Ovary (tissue), 9 donors: ENCODE measurements around the gene NFE2L3. TPM values are rescaled to one million over a fixed set of nuclear protein-coding genes. Genes with fewer than 3 reads are reported as not detected.
"Not testable (repeated sequence)": the region's sequence is repeated elsewhere in the genome, so short reads cannot be mapped to it uniquely, and the experiment has no call there.

Experiments used
- DNase-seq, 5 donors: peaks; one replicate each; pipeline ENCODE4 v3.0.0-alpha.2; 2019 to 2020
- H3K27ac ChIP-seq, 2 donors: fragments of 200-600 bp; one replicate each; pipeline versions ENCODE4 v1.5.1 to v1.8.0; 2019 to 2022
- H3K27me3 ChIP-seq: fragments of 200-600 bp; one replicate; pipeline ENCODE4 v1.8.0; 2022
- H3K36me3 ChIP-seq: fragments of 200-600 bp; sonication (generic); one replicate; pipeline ENCODE4 v1.5.1; 2019
- H3K4me1 ChIP-seq: one replicate; pipeline ENCODE4 v1.8.1; 2013; ENCODE audit warnings: mild to moderate bottlenecking, moderate library complexity; ENCODE audit not compliant: insufficient read depth
- H3K4me3 ChIP-seq: fragments of 200-600 bp; sonication (generic); one replicate; pipeline ENCODE4 v1.5.1; 2017
- H3K9me3 ChIP-seq, 2 donors: fragments of 200-600 bp in 1 of 2; sonication (generic) in 1 of 2; one replicate each; pipeline versions ENCODE4 v1.5.1 to v1.8.1; 2013 to 2019; ENCODE audit warnings: mild to moderate bottlenecking in 1 of 2, moderate library complexity in 1 of 2
- EP300 ChIP-seq: sonication (generic); formaldehyde crosslinking; IDR thresholded peaks from one replicate; pipeline ENCODE4 v1.6.1; 2017; ENCODE audit warnings: antibody characterized with exemption
- POLR2A ChIP-seq: fragments of 450-650 bp; IDR thresholded peaks from one replicate; pipeline ENCODE4 v1.6.1; 2017; ENCODE audit warnings: antibody characterized with exemption, mild to moderate bottlenecking, moderate library complexity
- WGBS, 3 donors: extraction: QIAGEN DNeasy Blood & Tissue Kit in 1 of 3; methylation state at CpG; one replicate each; pipeline versions ENCODE4 v1.1.5 to v1.1.7; 2013 to 2017; 5-methylcytosine and 5-hydroxymethylcytosine counted together
- intact Hi-C, 4 donors: fragments of 100-400 bp; cut with DNase I; formaldehyde crosslinking; loops; one replicate each; pipeline versions ENCODE4 v1.11.0 to v1.15.1; 2022 to 2023
- polyA plus RNA-seq, 2 donors: library from polyadenylated mRNA; stranded (reverse); fragments of 200-250 nt in 1 of 2; fragments of 350-450 nt in 1 of 2; fragmentation: Illumina TruSeq in 1 of 2; extraction: RNeasy Lipid Tissue Mini Kit (QIAGEN cat#74804) in 1 of 2; gene quantifications; one replicate each; pipeline ENCODE4 v1.2.3, GENCODE V29; 2013 to 2014
- total RNA-seq, 7 donors: library from RNA; depleted of rRNA in 2 of 7; stranded (reverse); fragments of >200 nt in 2 of 7; fragmentation: NEBNext Ultra II Directional in 3 of 7; extraction: Animal tissue kit (Norgen Biotek cat#: 25700) in 3 of 7; gene quantifications; one replicate each; pipeline versions ENCODE4 v1.1.0 to v1.2.4, GENCODE V29; 2016 to 2023
- TF ChIP-seq, protein P1 (sequence below), 3 donors: fragments of 450-650 bp in 2 of 3; fragments of 200-600 bp in 1 of 3; IDR thresholded peaks; one replicate each; pipeline versions ENCODE4 v1.5.1 to v1.8.0; 2016 to 2022; ENCODE audit warnings: antibody characterized with exemption in 3 of 3, mild to moderate bottlenecking in 1 of 3
- donor health status: DM: no; HTN: no; CAD: no; lungs with moderate emphysema.
- donor health status: DM: no; HTN: no; CAD: no.
- donor health status: Bipolar disorder and iron deficiency.
- donor health status: DM: yes; HTN: yes; CAD: no.
- donor health status: DM: no; HTN: no; CAD: no.
- donor health status: DM: yes; HTN: yes; CAD: no.

The NFE2L3 gene
- total and polyA plus RNA-seq, 9 donors: 0.45 to 6.1 (median 1.1) TPM

DNA sequence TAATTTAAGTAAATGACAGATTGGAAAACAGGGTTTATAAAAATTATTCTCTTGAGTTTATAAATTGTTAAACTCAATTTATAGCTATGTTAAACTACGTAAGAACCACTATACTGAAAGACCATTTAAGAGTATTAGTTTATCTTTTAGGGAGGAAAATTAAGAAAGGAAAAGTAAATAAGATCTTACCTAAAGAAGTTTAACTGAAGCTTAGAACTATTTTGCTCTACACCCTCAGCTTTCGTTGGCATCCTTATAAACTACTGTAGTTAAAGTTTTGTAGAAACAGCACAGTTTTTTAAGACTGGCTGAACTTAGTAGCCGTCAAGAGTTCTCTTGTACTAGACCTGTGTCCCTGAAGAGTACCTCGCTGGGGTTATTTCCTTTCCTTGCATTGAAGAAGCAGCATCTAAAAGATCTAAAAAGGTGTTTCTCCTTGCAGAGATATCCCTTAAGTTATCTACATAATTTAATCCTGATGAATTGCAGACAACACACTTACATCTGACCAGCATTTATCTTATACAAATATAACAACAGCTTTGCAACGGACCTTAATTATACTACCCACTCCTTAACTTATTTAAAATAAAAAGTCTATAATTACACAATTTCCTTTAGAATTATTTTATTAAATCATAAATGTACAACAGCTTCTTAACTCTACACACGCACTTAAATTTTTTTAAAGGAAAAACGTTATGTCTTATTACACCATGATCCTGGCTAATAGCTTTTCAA is 39.4 kb downstream of the NFE2L3 start:
- TF ChIP-seq, protein P1, sequence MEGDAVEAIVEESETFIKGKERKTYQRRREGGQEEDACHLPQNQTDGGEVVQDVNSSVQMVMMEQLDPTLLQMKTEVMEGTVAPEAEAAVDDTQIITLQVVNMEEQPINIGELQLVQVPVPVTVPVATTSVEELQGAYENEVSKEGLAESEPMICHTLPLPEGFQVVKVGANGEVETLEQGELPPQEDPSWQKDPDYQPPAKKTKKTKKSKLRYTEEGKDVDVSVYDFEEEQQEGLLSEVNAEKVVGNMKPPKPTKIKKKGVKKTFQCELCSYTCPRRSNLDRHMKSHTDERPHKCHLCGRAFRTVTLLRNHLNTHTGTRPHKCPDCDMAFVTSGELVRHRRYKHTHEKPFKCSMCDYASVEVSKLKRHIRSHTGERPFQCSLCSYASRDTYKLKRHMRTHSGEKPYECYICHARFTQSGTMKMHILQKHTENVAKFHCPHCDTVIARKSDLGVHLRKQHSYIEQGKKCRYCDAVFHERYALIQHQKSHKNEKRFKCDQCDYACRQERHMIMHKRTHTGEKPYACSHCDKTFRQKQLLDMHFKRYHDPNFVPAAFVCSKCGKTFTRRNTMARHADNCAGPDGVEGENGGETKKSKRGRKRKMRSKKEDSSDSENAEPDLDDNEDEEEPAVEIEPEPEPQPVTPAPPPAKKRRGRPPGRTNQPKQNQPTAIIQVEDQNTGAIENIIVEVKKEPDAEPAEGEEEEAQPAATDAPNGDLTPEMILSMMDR (IDR thresholded peaks at IDR 0.05): no peak
- TF ChIP-seq EP300 (no peak), POLR2A (no peak)
- H3K36me3 ChIP-seq: peaks cover 5% of the 10 kb centered on the region
- 79 to 82% (median 81%) methylated on average over 7 of the region's 7 CpGs for WGBS, 3 donors

DNA sequence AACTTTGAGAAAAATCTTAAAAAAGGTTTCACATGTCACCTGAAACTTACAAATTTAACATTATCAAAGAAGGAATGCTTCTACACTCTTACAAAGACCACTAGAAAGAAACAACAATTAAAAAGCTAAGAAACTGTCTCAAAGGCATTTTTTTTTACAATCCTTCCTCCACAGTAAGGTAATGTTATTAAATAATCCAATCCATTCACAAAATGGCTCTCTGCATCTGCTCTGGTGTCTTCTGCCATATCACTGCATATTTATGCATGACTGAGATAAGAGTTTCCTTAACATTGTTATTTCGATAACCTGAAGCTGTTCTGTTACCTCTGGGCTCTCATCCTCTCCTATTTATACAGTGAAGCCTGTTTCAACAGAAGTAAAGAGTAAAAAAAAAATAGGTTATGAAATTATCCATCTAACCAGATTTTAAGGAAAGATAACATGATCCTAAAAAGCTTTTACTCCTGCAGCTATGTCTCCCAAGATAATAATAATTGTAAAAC is 40.0 kb downstream of the NFE2L3 start:
- 76 to 79% (median 77%) methylated on average over 1 of the region's 1 CpG for WGBS, 3 donors
- Histone ChIP-seq H3K27me3 (no peaks in the 10 kb centered on the region), H3K36me3 (peaks cover 5% of the 10 kb centered on the region), H3K4me3 (no peak overlapping the region), H3K4me1 (peaks cover 4% of the 10 kb centered on the region), H3K27ac (no peak overlapping the region), H3K9me3 (no peaks in the 10 kb centered on the region)
- intact Hi-C loops: loop anchor here in 1 of 4 donors (10.0 kb wide), 1 partner anchor 297 kb away; no protein-coding TSS in a partner anchor
- DNase-seq: no peak
- TF ChIP-seq EP300 (no peak), POLR2A (no peak)
- TF ChIP-seq, protein P1 (IDR thresholded peaks at IDR 0.05): no peak

More for the DNA sequence above, 39.4 kb downstream of the NFE2L3 start:
- Histone ChIP-seq H3K4me3 (no peak overlapping the region), H3K27ac (no peak overlapping the region), H3K4me1 (peaks cover 4% of the 10 kb centered on the region), H3K9me3 (no peaks in the 10 kb centered on the region), H3K27me3 (no peaks in the 10 kb centered on the region)
- intact Hi-C loops: loop anchor here in 1 of 4 donors (10.0 kb wide), 1 partner anchor 297 kb away; no protein-coding TSS in a partner anchor
- no peak for DNase-seq

DNA sequence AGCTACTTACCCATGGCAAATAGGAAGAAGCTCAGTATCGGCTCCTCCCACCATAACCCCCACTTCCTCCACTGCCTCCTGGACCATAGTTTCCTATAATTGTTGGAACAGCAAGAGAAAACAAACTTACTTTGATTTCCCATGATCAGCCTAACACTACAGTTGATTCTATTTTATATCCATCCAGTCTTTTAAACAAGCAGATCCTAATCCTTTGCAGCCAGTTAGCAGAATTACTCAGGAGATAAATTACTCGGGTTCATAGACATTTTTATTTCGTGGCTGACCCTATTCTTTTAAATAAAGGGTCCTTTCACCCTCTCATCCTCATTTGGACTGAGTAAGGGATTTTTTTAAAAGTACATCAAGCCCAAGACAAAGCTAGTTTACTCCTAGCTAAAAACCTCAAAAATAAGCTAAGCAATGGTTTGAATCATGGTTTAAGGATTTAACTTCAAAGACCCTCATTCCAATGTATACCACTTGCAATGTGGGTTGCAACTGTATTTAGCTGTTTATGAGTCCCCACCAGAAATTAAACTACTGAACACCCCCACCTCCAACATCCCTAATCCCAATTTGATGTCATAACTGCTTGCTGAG is 40.6 kb downstream of the NFE2L3 start:
- no peak for TF ChIP-seq POLR2A
- no peak for DNase-seq
- Histone ChIP-seq H3K4me1 (peaks cover 5% of the 10 kb centered on the region), H3K4me3 (no peak overlapping the region), H3K27me3 (no peaks in the 10 kb centered on the region), H3K9me3 (no peaks in the 10 kb centered on the region), H3K27ac (no peak overlapping the region), H3K36me3 (peaks cover 5% of the 10 kb centered on the region)
- 72 to 75% (median 73%) methylated on average over 3 of the region's 3 CpGs for WGBS, 3 donors
- intact Hi-C loops: loop anchor here in 1 of 4 donors (10.0 kb wide), 1 partner anchor 298 kb away; no protein-coding TSS in a partner anchor

DNA sequence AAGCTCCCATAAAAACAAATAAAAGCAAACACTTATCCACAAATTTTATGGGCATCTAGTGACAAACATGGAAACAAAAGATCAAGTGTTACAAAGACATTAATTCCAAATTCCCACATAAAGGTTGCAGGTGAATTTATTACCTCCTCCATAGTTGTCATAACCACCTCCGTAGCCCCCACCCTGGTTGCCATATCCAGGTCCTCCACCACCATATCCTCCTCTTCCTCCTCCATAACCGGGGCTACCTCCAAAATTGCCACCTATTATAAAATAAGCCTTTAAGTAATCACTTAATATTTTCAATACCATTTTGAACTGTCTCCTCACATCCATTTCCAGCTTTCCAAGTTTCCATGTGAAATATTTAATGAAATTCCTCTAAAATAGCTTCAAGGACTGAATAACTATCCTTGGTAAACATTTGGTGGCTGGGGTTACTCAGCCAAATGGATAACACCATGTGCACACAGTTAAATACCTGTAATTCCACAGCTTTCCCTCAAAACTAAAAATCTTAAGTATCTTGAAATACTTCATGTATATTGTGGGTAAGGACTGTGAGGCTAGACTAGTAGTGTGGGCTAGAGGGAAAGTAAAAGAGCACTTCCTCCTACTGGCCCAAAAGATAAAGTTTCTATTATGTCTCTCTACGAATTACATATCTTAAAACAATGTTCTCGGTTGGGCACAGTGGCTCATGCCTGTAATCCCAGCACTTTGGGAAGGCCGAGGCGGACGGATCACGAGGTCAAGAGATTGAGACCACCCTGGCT is 41.6 kb downstream of the NFE2L3 start:
- Histone ChIP-seq H3K4me1 (peaks cover 5% of the 10 kb centered on the region), H3K27ac (no peak overlapping the region), H3K9me3 (no peaks in the 10 kb centered on the region), H3K4me3 (no peak overlapping the region), H3K36me3 (peaks cover 5% of the 10 kb centered on the region), H3K27me3 (no peaks in the 10 kb centered on the region)
- WGBS, 3 donors: 60 to 66% (median 65%) methylated on average over 8 of the region's 8 CpGs
- intact Hi-C loops: loop anchor here in 1 of 4 donors (10.0 kb wide), 1 partner anchor 299 kb away; no protein-coding TSS in a partner anchor
- no peak for DNase-seq
- no peak for TF ChIP-seq EP300
- TF ChIP-seq POLR2A: no peak
- TF ChIP-seq, protein P1 (IDR thresholded peaks at IDR 0.05): no peak

DNA sequence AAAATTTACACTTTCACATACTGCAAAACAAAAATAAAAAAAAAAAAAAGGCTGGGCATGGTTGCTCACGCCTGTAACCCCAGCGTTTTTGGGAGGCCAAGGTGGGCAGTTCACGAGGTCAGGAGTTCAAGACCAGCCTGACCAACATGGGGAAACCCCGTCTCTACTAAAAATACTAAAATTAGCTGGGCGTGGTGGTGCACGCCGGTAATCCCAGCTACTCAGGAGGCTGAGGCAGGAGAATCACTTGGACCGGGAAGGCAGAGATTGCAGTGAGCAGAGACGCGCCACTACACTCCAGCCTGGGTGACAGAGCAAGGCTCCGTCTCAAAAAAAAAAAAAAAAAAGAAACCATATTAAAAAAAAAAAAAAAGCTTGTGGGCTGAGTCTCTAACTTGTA is 42.8 kb downstream of the NFE2L3 start:
- not testable (repeated sequence) for H3K27me3 ChIP-seq, H3K36me3 ChIP-seq, DNase-seq, H3K4me3 ChIP-seq, H3K27ac ChIP-seq, H3K4me1 ChIP-seq, H3K9me3 ChIP-seq
- intact Hi-C loops: loop anchor here in 1 of 4 donors (10.0 kb wide), 1 partner anchor 300 kb away; no protein-coding TSS in a partner anchor
- 68 to 72% (median 69%) methylated on average over 11 of the region's 11 CpGs for WGBS, 3 donors
